Mesothelial cell of epicardium (in vitro differentiated cells): ENCODE measurements around the gene TNFRSF11A. TPM values are rescaled to one million over a fixed set of nuclear protein-coding genes. Genes with fewer than 3 reads are reported as not detected.

Experiments
- DNase-seq, 2 experiments: peaks; one replicate each; pipeline ENCODE4 v3.0.0; 2021; ENCODE audit warnings: low spot score in 2 of 2; ENCODE audit not compliant: unreplicated experiment in 2 of 2
- H3K27ac Mint-ChIP-seq: 2 replicates; pipeline ENCODE4 v1.8.0; 2021; ENCODE audit warnings: mixed read lengths
- H3K27me3 Mint-ChIP-seq: 2 replicates; pipeline ENCODE4 v1.8.0; 2021; ENCODE audit warnings: low read depth, mixed read lengths
- H3K36me3 Mint-ChIP-seq: 2 replicates; pipeline ENCODE4 v1.8.0; 2021; ENCODE audit warnings: mixed read lengths
- H3K4me1 Mint-ChIP-seq: 2 replicates; pipeline ENCODE4 v1.8.0; 2021; ENCODE audit warnings: mixed read lengths
- H3K4me3 Mint-ChIP-seq: 2 replicates; pipeline ENCODE4 v1.8.0; 2021; ENCODE audit warnings: mild to moderate bottlenecking, moderate library complexity, mixed read lengths
- H3K9me3 Mint-ChIP-seq: 2 replicates; pipeline ENCODE4 v1.8.0; 2021; ENCODE audit warnings: mixed read lengths
- total RNA-seq: library from RNA; stranded (reverse); gene quantifications from 3 replicates; pipeline ENCODE4 v1.2.1, GENCODE V29; 2021
- TF ChIP-seq, protein P1 (sequence below): fragments of 200-600 bp; sonication (generic); IDR thresholded peaks from one replicate; pipeline ENCODE4 v1.5.0; 2021; ENCODE audit warnings: antibody characterized with exemption; ENCODE audit not compliant: unreplicated experiment

Gene TNFRSF11A
- total RNA-seq, 1 donor from 2014 or later, result 0.83 TPM

DNA sequence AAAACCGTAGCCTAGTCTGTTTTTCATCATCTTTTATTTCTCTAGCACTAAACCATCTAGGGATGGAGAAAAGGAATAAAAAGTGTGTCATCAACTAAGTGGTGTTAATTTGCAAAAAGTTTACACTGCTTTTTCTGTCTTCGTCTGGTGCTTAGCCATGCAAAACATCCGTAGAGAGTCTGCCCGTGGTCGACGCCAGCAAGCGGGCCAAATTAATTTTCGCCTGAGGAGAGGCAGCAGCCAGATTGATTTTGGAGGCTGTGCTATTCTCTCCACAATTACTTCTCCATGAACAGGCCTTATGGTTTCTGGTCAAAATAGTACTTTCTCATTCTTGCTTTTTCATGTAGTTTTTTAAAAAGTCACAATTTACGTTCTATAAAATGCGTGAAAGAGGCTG lies 46.3 kb downstream of the TNFRSF11A start:
- Mint-ChIP-seq H3K4me3 (no peak overlapping the region), H3K4me1 (no peaks in the 10 kb centered on the region), H3K36me3 (no peaks in the 10 kb centered on the region), H3K27ac (no peak overlapping the region), H3K27me3 (peaks cover 14% of the 10 kb centered on the region), H3K9me3 (no peaks in the 10 kb centered on the region)
- DNase-seq, result no peak
- TF ChIP-seq, protein P1, sequence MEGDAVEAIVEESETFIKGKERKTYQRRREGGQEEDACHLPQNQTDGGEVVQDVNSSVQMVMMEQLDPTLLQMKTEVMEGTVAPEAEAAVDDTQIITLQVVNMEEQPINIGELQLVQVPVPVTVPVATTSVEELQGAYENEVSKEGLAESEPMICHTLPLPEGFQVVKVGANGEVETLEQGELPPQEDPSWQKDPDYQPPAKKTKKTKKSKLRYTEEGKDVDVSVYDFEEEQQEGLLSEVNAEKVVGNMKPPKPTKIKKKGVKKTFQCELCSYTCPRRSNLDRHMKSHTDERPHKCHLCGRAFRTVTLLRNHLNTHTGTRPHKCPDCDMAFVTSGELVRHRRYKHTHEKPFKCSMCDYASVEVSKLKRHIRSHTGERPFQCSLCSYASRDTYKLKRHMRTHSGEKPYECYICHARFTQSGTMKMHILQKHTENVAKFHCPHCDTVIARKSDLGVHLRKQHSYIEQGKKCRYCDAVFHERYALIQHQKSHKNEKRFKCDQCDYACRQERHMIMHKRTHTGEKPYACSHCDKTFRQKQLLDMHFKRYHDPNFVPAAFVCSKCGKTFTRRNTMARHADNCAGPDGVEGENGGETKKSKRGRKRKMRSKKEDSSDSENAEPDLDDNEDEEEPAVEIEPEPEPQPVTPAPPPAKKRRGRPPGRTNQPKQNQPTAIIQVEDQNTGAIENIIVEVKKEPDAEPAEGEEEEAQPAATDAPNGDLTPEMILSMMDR, result no peak

DNA sequence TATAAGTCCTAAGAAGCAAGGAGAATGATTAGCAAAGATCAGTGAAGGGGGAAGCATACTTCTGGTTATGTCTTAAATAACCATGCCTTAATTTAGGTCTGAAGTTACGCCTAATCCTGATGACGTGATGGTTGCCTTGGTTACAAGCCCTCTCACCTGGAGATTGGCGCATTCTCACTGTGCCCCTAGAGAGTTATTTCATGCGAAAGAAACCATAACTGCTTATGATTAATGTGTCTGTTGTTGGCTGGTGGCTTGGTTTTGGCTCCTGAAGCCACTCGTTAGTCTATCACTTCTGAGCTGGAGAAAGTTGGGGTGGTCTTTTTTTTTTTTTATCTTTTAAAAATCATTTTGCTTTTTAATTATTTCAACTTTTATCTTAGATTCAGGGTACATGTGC lies 47.0 kb downstream of the TNFRSF11A start:
- H3K36me3 Mint-ChIP-seq, result no peaks in the 10 kb centered on the region
- H3K9me3 Mint-ChIP-seq, result no peaks in the 10 kb centered on the region
- H3K27ac Mint-ChIP-seq, result no peak overlapping the region
- no peaks in the 10 kb centered on the region for H3K4me1 Mint-ChIP-seq
- H3K4me3 Mint-ChIP-seq, result no peak overlapping the region
- TF ChIP-seq, protein P1, result no peak
- no peak for DNase-seq
- peaks cover 14% of the 10 kb centered on the region for H3K27me3 Mint-ChIP-seq

- TF ChIP-seq, protein P1, result no peak
- no peaks in the 10 kb centered on the region for H3K4me1 Mint-ChIP-seq
- H3K4me3 Mint-ChIP-seq, result no peak overlapping the region
- no peaks in the 10 kb centered on the region for H3K36me3 Mint-ChIP-seq
- H3K27me3 Mint-ChIP-seq, result peaks cover 20% of the 10 kb centered on the region
- H3K27ac Mint-ChIP-seq, result no peak overlapping the region
- DNase-seq, result no peak
- no peaks in the 10 kb centered on the region for H3K9me3 Mint-ChIP-seq
Observed at GRCh38 chr18:62372882-62373281, 47.8 kb downstream of the TNFRSF11A start.

DNA sequence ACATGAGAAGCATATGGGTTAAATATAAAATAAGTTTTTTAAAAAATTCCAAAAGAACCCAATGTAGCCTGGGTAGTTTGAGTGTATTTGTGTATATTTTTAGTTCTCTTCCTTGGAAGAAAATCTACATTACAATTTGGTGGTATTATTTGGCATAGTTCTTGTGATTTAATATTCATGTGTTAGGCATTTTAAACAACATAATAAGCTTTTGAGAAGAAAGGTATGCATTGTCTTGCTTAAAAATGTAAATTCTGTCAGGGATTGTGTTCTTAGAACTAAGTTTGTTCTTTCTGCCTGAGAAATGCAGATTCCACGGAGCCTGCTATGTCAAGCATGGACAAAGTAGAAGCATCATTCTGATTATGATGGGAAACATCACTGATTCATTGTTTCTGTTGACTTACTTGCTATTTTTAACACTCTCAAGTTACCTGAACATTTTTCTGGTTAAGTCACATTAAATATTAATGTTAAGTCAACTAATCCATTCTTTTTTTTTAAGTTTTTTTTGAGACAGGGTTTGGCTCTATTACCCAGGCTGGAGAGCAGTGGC lies 49.4 kb downstream of the TNFRSF11A start:
- Mint-ChIP-seq H3K4me3 (no peak overlapping the region), H3K9me3 (no peaks in the 10 kb centered on the region), H3K4me1 (no peaks in the 10 kb centered on the region), H3K27me3 (peaks cover 29% of the 10 kb centered on the region), H3K36me3 (no peaks in the 10 kb centered on the region), H3K27ac (no peak overlapping the region)
- no peak for DNase-seq
- TF ChIP-seq, protein P1, result no peak

- no peak for DNase-seq
- no peak overlapping the region for H3K27ac Mint-ChIP-seq
Observed at GRCh38 chr18:62377131-62377807, 52.2 kb downstream of the TNFRSF11A start.

More at GRCh38 chr18:62377131-62377807, 52.2 kb downstream of the TNFRSF11A start:
- Mint-ChIP-seq H3K9me3 (no peaks in the 10 kb centered on the region), H3K27me3 (peaks cover 34% of the 10 kb centered on the region), H3K36me3 (no peaks in the 10 kb centered on the region), H3K4me1 (no peaks in the 10 kb centered on the region), H3K4me3 (no peak overlapping the region)
- TF ChIP-seq, protein P1, result no peak
